Measurements from ENCODE around the gene GLIPR1L2.
"Not testable (repeated sequence)": the region's sequence is repeated elsewhere in the genome, so short reads cannot be mapped to it uniquely, and the experiment has no call there.

DNA sequence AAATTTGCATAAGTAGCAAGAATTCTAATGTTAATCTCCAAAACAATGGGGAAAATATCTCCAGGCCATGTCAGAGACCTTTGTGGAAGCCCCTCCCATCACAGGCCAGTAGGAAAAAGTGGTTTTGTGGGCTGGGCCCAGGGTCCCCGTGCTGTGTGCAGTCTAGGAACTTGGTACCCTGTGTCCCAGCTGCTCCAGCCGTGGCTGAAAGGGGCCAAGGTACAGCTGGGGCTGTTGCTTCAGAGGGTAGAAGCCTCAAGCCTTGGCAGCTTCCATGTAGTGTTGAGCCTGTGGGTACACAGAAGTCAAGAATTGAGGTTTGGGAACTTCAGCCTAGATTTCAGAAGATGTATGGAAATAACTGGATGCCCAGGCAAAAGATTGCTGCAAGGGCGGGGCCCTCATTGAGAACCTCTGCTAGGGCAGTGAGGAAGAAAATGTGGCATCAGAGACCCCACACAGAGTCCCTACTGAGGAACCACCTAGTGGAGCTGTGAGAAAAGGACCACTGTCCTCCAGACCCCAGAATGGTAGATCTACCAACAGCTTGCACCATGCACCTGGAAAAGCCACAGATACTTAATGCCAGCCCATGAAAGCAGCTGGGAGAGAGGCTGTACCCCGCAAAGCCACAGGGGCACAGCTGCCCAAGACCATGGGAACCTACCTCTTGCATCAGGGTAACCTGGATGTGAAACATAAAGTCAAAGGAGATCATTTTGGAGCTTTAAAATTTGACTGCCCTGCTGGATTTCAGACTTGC lies 51.0 kb downstream of the GLIPR1L2 start:
- TF ChIP-seq, protein P1, sequence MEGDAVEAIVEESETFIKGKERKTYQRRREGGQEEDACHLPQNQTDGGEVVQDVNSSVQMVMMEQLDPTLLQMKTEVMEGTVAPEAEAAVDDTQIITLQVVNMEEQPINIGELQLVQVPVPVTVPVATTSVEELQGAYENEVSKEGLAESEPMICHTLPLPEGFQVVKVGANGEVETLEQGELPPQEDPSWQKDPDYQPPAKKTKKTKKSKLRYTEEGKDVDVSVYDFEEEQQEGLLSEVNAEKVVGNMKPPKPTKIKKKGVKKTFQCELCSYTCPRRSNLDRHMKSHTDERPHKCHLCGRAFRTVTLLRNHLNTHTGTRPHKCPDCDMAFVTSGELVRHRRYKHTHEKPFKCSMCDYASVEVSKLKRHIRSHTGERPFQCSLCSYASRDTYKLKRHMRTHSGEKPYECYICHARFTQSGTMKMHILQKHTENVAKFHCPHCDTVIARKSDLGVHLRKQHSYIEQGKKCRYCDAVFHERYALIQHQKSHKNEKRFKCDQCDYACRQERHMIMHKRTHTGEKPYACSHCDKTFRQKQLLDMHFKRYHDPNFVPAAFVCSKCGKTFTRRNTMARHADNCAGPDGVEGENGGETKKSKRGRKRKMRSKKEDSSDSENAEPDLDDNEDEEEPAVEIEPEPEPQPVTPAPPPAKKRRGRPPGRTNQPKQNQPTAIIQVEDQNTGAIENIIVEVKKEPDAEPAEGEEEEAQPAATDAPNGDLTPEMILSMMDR (IDR thresholded peaks at IDR 0.05) = not testable (repeated sequence)
- not testable (repeated sequence) for TF ChIP-seq POLR2AphosphoS5 (IDR thresholded peaks at IDR 0.05)
